Esophagus muscularis mucosa (tissue), 4 donors: ENCODE results near the gene ACER3.

Experiments used
- EP300 ChIP-seq: sonication (generic); formaldehyde crosslinking; IDR thresholded peaks from one replicate; pipeline ENCODE4 v1.6.1; 2017; ENCODE audit warnings: antibody characterized with exemption
- POLR2A ChIP-seq: fragments of 450-650 bp; IDR thresholded peaks from one replicate; pipeline ENCODE4 v1.6.1; 2017; ENCODE audit warnings: antibody characterized with exemption, moderate library complexity, mild to moderate bottlenecking, low read depth
- POLR2AphosphoS5 ChIP-seq, 2 donors: sonication (generic); formaldehyde crosslinking; IDR thresholded peaks; one replicate each; pipeline ENCODE4 v1.6.1; 2017; ENCODE audit warnings: antibody characterized with exemption in 2 of 2
- TF ChIP-seq, protein P1 (sequence below), 3 experiments: fragments of 200-600 bp in 2 of 3; fragments of 450-650 bp in 1 of 3; sonication (generic) in 2 of 3; IDR thresholded peaks; one replicate each; pipeline ENCODE4 v1.5.1; 2017 to 2019; ENCODE audit warnings: antibody characterized with exemption in 3 of 3, mild to moderate bottlenecking in 2 of 3, moderate library complexity in 1 of 3

DNA sequence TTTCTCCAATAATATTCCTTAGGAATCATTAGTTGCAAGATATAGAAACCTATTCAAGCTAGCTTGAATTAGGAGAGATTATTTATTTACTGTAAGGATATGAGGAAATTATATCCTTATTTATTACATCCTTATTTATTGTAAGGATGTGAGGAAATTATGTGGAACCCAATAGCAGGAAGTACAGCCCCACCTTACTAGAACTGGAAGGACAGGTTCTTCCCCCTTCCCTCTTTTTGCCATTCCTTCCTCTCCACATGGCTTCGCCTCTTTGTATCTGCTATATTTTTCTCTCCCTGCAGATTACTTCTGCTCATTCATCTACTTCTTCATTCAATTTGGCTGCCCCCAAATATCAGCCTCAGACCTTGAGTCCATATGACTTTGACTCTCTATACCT, 124.0 kb downstream of the ACER3 start:
- TF ChIP-seq, protein P1, sequence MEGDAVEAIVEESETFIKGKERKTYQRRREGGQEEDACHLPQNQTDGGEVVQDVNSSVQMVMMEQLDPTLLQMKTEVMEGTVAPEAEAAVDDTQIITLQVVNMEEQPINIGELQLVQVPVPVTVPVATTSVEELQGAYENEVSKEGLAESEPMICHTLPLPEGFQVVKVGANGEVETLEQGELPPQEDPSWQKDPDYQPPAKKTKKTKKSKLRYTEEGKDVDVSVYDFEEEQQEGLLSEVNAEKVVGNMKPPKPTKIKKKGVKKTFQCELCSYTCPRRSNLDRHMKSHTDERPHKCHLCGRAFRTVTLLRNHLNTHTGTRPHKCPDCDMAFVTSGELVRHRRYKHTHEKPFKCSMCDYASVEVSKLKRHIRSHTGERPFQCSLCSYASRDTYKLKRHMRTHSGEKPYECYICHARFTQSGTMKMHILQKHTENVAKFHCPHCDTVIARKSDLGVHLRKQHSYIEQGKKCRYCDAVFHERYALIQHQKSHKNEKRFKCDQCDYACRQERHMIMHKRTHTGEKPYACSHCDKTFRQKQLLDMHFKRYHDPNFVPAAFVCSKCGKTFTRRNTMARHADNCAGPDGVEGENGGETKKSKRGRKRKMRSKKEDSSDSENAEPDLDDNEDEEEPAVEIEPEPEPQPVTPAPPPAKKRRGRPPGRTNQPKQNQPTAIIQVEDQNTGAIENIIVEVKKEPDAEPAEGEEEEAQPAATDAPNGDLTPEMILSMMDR (IDR thresholded peaks at IDR 0.05), result no peak
- TF ChIP-seq POLR2A (no peak), EP300 (no peak), POLR2AphosphoS5 (IDR thresholded peaks at IDR 0.05) (no peak)
